Ectodermal cell (in vitro differentiated cells): ENCODE results near the gene USP48.
"Not testable (repeated sequence)": the region's sequence is repeated elsewhere in the genome, so short reads cannot be mapped to it uniquely, and the experiment has no call there.

ENCODE experiments used
- H3K27ac ChIP-seq: 2 replicates; pipeline ENCODE4 v1.7.0; 2013; ENCODE audit warnings: mild to moderate bottlenecking, low read depth, low read length; ENCODE audit not compliant: insufficient read depth, poor library complexity, severe bottlenecking
- H3K27me3 ChIP-seq: 2 replicates; pipeline ENCODE4 v1.7.0; 2013; ENCODE audit warnings: mild to moderate bottlenecking, low read length; ENCODE audit not compliant: insufficient read depth, control insufficient read depth, poor library complexity, severe bottlenecking
- H3K36me3 ChIP-seq: one replicate; pipeline ENCODE4 v1.7.0; 2013; ENCODE audit warnings: low read length; ENCODE audit not compliant: control insufficient read depth, insufficient read depth
- H3K4me1 ChIP-seq: one replicate; pipeline ENCODE4 v1.7.0; 2013; ENCODE audit warnings: low read length; ENCODE audit not compliant: control insufficient read depth, insufficient read depth
- H3K4me3 ChIP-seq: 2 replicates; pipeline ENCODE4 v1.7.0; 2013; ENCODE audit warnings: low read depth, low read length, control low read depth; ENCODE audit not compliant: insufficient read depth
- H3K9me3 ChIP-seq: 2 replicates; pipeline ENCODE4 v1.7.0; 2013; ENCODE audit warnings: mild to moderate bottlenecking, low read length, moderate library complexity; ENCODE audit not compliant: control insufficient read depth
- WGBS, 2 experiments: methylation state at CpG; one replicate each; pipeline ENCODE4 v1.1.7; 2013; ENCODE audit warnings: missing lambda C conversion rate in 2 of 2; 5-methylcytosine and 5-hydroxymethylcytosine counted together

The USP48 gene

GRCh38 chr1:21786640-21787039 lies 3.7 kb upstream of the USP48 start:
- no peaks in the 10 kb centered on the region for H3K36me3 ChIP-seq
- peaks cover under 1% of the 10 kb centered on the region for H3K4me1 ChIP-seq
- H3K27ac ChIP-seq = no peak overlapping the region
- WGBS, 2 experiments = 89 to 91% methylated on average over 2 of the region's 2 CpGs
- H3K9me3 ChIP-seq = no peaks in the 10 kb centered on the region
- H3K27me3 ChIP-seq = no peaks in the 10 kb centered on the region
- H3K4me3 ChIP-seq = no peak overlapping the region

GRCh38 chr1:21785764-21786163 lies 2.8 kb upstream of the USP48 start:
- H3K4me3 ChIP-seq, H3K27ac ChIP-seq: not testable (repeated sequence)

GRCh38 chr1:21783679-21784603 lies 992 bp upstream of the USP48 start:
- H3K27ac ChIP-seq = peak overlapping the region; percentile 99
- H3K27me3 ChIP-seq = no peaks in the 10 kb centered on the region
- peaks cover 4% of the 10 kb centered on the region for H3K4me1 ChIP-seq
- no peaks in the 10 kb centered on the region for H3K9me3 ChIP-seq
- WGBS, 2 experiments = 46 to 47% methylated on average over 31 to 32 of the region's 32 CpGs
- H3K4me3 ChIP-seq = peak overlapping the region; percentile 99
- no peaks in the 10 kb centered on the region for H3K36me3 ChIP-seq

More at GRCh38 chr1:21785764-21786163, 2.8 kb upstream of the USP48 start:
- not testable (repeated sequence) for H3K27me3 ChIP-seq, H3K9me3 ChIP-seq, H3K36me3 ChIP-seq, H3K4me1 ChIP-seq
- WGBS, 2 experiments = 91 to 92% methylated on average over 9 of the region's 9 CpGs

GRCh38 chr1:21782349-21782867 lies 541 bp downstream of the USP48 start:
- Histone ChIP-seq H3K9me3 (no peaks in the 10 kb centered on the region), H3K4me1 (peaks cover 4% of the 10 kb centered on the region), H3K36me3 (no peaks in the 10 kb centered on the region), H3K27ac (peak overlapping the region; percentile 99), H3K4me3 (peak overlapping the region; percentile 99), H3K27me3 (no peaks in the 10 kb centered on the region)
- 0% methylated on average over 37 of the region's 37 CpGs for WGBS, 2 experiments

- H3K9me3 ChIP-seq = no peaks in the 10 kb centered on the region
- peak overlapping the region; percentile 99 for H3K4me3 ChIP-seq
- WGBS, 2 experiments = 3 to 4% methylated on average over 17 of the region's 17 CpGs
- H3K36me3 ChIP-seq = no peaks in the 10 kb centered on the region
- H3K27me3 ChIP-seq = no peaks in the 10 kb centered on the region
- H3K4me1 ChIP-seq = peaks cover 4% of the 10 kb centered on the region
- no peak overlapping the region for H3K27ac ChIP-seq
These were observed 1.1 kb downstream of the USP48 start for GRCh38 chr1:21781815-21782348.

- no peaks in the 10 kb centered on the region for H3K27me3 ChIP-seq
- H3K4me3 ChIP-seq = no peak overlapping the region
- no peaks in the 10 kb centered on the region for H3K9me3 ChIP-seq
- H3K36me3 ChIP-seq = no peaks in the 10 kb centered on the region
- H3K27ac ChIP-seq = no peak overlapping the region
- peaks cover 4% of the 10 kb centered on the region for H3K4me1 ChIP-seq
- WGBS, 2 experiments = 95 to 98% methylated on average over 11 to 12 of the region's 12 CpGs
These were observed 3.1 kb downstream of the USP48 start for GRCh38 chr1:21779613-21780521.

- no peaks in the 10 kb centered on the region for H3K27me3 ChIP-seq
- peaks cover 4% of the 10 kb centered on the region for H3K4me1 ChIP-seq
- no peak overlapping the region for H3K4me3 ChIP-seq
- no peak overlapping the region for H3K27ac ChIP-seq
- whole genome bisulfite sequencing, 2 experiments = 91 to 97% methylated on average over 2 of the region's 2 CpGs
- no peaks in the 10 kb centered on the region for H3K36me3 ChIP-seq
- no peaks in the 10 kb centered on the region for H3K9me3 ChIP-seq
These were observed 4.6 kb downstream of the USP48 start for GRCh38 chr1:21778405-21778727.

- not testable (repeated sequence) for H3K27ac ChIP-seq, H3K36me3 ChIP-seq, H3K27me3 ChIP-seq, H3K9me3 ChIP-seq, H3K4me3 ChIP-seq, H3K4me1 ChIP-seq
- 83 to 87% methylated on average over 5 of the region's 5 CpGs for WGBS, 2 experiments
These were observed 6.0 kb downstream of the USP48 start for GRCh38 chr1:21776925-21777324.

- H3K4me3 ChIP-seq = no peak overlapping the region
- no peaks in the 10 kb centered on the region for H3K4me1 ChIP-seq
- no peaks in the 10 kb centered on the region for H3K36me3 ChIP-seq
- no peaks in the 10 kb centered on the region for H3K27me3 ChIP-seq
- H3K9me3 ChIP-seq = no peaks in the 10 kb centered on the region
- H3K27ac ChIP-seq = no peak overlapping the region
These were observed 6.9 kb downstream of the USP48 start for GRCh38 chr1:21775985-21776562.
